Measurements from ENCODE around the gene CNTNAP2. TPM values are rescaled to one million over a fixed set of nuclear protein-coding genes. Genes with fewer than 3 reads are reported as not detected.

Gene CNTNAP2
- total and polyA plus RNA-seq, 7 donors, result 0.60 to 2.4 (median 1.7) TPM

- Histone ChIP-seq H3K4me1 (no peaks in the 10 kb centered on the region), H3K36me3 (no peaks in the 10 kb centered on the region), H3K9me3 (no peaks in the 10 kb centered on the region), H3K4me3 (no peak overlapping the region), H3K27me3 (no peaks in the 10 kb centered on the region), H3K27ac (no peak overlapping the region)
- intact Hi-C loops (cut with DNase I), result no loop called here
- WGBS, 2 donors, result 83 to 94% methylated on average over 3 of the region's 3 CpGs
- TF ChIP-seq EP300 (IDR thresholded peaks at IDR 0.05), result no peak
- TF ChIP-seq POLR2AphosphoS5 (IDR thresholded peaks at IDR 0.05), result no peak
- TF ChIP-seq CTCF (IDR thresholded peaks at IDR 0.05), result no peak
- TF ChIP-seq POLR2A (IDR thresholded peaks at IDR 0.05), result no peak
- no peak for DNase-seq
These were observed 174.1 kb downstream of the CNTNAP2 start for GRCh38 chr7:146290746-146291145.

GRCh38 chr7:146291900-146292299, 175.3 kb downstream of the CNTNAP2 start:
- WGBS, 2 donors, result 68 to 79% methylated on average over 1 of the region's 1 CpG
- no peak for TF ChIP-seq POLR2A (IDR thresholded peaks at IDR 0.05)
- TF ChIP-seq EP300 (IDR thresholded peaks at IDR 0.05), result no peak
- no peak for TF ChIP-seq POLR2AphosphoS5 (IDR thresholded peaks at IDR 0.05)
- TF ChIP-seq CTCF (IDR thresholded peaks at IDR 0.05), result no peak
- H3K27ac ChIP-seq, result no peak overlapping the region

GRCh38 chr7:146296028-146296427, 179.4 kb downstream of the CNTNAP2 start:
- Histone ChIP-seq H3K9me3 (peaks cover 0 to 2% (median 0%) of the 10 kb centered on the region in 4 donors), H3K4me1 (no peaks in the 10 kb centered on the region), H3K36me3 (no peaks in the 10 kb centered on the region), H3K27me3 (no peaks in the 10 kb centered on the region), H3K4me3 (no peak overlapping the region), H3K27ac (no peak overlapping the region)
- 86 to 91% methylated on average over 1 of the region's 1 CpG for WGBS, 2 donors
- intact Hi-C loops (cut with DNase I), result no loop called here
- TF ChIP-seq EP300 (IDR thresholded peaks at IDR 0.05) (no peak), POLR2AphosphoS5 (IDR thresholded peaks at IDR 0.05) (no peak), POLR2A (IDR thresholded peaks at IDR 0.05) (no peak), CTCF (IDR thresholded peaks at IDR 0.05) (no peak)
- DNase-seq, result no peak

More at GRCh38 chr7:146291900-146292299, 175.3 kb downstream of the CNTNAP2 start:
- Histone ChIP-seq H3K9me3 (peaks cover 0 to 2% (median 0%) of the 10 kb centered on the region in 4 donors), H3K4me3 (no peak overlapping the region), H3K4me1 (no peaks in the 10 kb centered on the region), H3K27me3 (no peaks in the 10 kb centered on the region), H3K36me3 (no peaks in the 10 kb centered on the region)
- intact Hi-C loops (cut with DNase I), result no loop called here
- DNase-seq, result no peak

- Histone ChIP-seq H3K9me3 (peaks cover 0 to 4% (median 1%) of the 10 kb centered on the region in 4 donors), H3K4me1 (no peaks in the 10 kb centered on the region), H3K27me3 (no peaks in the 10 kb centered on the region), H3K4me3 (no peak overlapping the region), H3K36me3 (no peaks in the 10 kb centered on the region), H3K27ac (no peak overlapping the region)
- DNase-seq, result no peak
- TF ChIP-seq POLR2A (IDR thresholded peaks at IDR 0.05) (no peak), CTCF (IDR thresholded peaks at IDR 0.05) (no peak), POLR2AphosphoS5 (IDR thresholded peaks at IDR 0.05) (no peak), EP300 (IDR thresholded peaks at IDR 0.05) (no peak)
- WGBS, 2 donors, result 54 to 59% methylated on average over 2 of the region's 2 CpGs
- intact Hi-C loops (cut with DNase I), result no loop called here
These were observed 198.4 kb downstream of the CNTNAP2 start for GRCh38 chr7:146314962-146315361.

GRCh38 chr7:146319629-146320028, 203.0 kb downstream of the CNTNAP2 start:
- H3K4me3 ChIP-seq, result no peak overlapping the region
- H3K4me1 ChIP-seq, result no peaks in the 10 kb centered on the region
- H3K9me3 ChIP-seq, result no peaks in the 10 kb centered on the region
- DNase-seq, result no peak
- 71 to 72% methylated on average over 5 of the region's 5 CpGs for WGBS, 2 donors
- intact Hi-C loops (cut with DNase I), result no loop called here
- H3K27ac ChIP-seq, result no peak overlapping the region
- no peak for TF ChIP-seq POLR2A (IDR thresholded peaks at IDR 0.05)
- TF ChIP-seq EP300 (IDR thresholded peaks at IDR 0.05), result no peak
- no peak for TF ChIP-seq POLR2AphosphoS5 (IDR thresholded peaks at IDR 0.05)
- no peak for TF ChIP-seq CTCF (IDR thresholded peaks at IDR 0.05)
- no peaks in the 10 kb centered on the region for H3K27me3 ChIP-seq
- H3K36me3 ChIP-seq, result no peaks in the 10 kb centered on the region
